HG03457 (cell line): ENCODE results near the gene RAB26.
"Not testable (repeated sequence)": the region's sequence is repeated elsewhere in the genome, so short reads cannot be mapped to it uniquely, and the experiment has no call there.

Experiments
- ATAC-seq: cut with Tn5 transposase; IDR thresholded peaks from one replicate; pipeline ENCODE4 v1.9.1; 2021; ENCODE audit warnings: moderate number of reproducible peaks; ENCODE audit not compliant: unreplicated experiment

The RAB26 gene, protein sequence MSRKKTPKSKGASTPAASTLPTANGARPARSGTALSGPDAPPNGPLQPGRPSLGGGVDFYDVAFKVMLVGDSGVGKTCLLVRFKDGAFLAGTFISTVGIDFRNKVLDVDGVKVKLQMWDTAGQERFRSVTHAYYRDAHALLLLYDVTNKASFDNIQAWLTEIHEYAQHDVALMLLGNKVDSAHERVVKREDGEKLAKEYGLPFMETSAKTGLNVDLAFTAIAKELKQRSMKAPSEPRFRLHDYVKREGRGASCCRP

DNA sequence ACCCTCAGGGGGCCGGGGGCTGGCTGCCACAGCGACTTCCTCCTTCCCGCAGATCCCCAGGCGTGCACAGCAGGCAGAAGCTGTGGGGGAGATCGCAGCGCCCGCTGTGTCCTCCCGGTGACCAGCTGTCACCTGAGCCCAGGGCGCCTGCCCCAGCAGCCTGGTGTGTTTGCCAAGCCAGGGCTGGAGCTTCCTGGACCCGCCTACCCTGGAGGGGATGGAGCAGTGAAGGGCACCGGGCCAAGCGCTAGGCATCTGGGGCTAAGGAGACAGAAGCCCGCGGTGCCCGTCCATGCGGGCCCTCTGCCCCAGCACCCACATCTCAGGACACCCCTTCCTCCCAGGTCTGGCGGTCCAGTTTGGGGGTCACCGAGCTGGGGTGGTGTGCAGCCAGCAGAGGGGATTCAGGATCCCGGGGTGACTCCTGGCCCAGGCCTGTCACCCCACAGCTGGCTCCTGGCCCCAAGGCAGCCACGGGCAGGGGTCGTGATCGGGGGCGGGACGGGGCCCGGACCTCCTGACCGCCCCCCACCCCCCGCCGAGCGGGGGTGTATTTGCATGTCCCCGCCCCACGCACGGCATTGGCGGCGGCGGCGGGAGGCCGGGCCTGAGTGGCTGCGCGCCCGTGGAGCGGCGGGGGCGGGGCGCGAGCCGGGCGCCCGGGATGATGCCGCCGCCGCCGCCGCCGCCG lies at the start of gene RAB26:
TSS of gene RAB26 (plus strand) at position 645 of the 691 bp plus-strand sequence. CDS start 159 bp downstream, outside the sequence.
- ATAC-seq, result no peak

DNA sequence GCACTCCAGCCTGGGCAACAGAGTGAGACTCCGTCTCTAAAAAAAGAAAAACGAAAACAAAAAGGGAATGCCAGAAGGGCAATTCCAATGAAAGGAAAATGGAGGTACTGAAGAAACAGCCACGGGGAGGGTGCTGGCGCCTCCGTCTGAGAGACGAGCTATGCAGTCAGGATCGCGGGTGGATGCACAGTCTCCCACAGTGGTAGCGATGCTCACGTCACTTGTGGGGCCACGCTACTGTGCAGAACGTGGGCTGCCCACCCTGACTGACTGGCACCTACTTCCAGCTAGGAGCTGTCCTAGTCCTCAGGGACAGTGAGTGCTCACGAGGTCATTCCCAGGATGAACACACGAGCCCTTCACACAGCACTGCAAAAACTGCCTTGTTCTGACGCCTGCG lies 46.8 kb upstream of the RAB26 start:
- ATAC-seq, result not testable (repeated sequence)

DNA sequence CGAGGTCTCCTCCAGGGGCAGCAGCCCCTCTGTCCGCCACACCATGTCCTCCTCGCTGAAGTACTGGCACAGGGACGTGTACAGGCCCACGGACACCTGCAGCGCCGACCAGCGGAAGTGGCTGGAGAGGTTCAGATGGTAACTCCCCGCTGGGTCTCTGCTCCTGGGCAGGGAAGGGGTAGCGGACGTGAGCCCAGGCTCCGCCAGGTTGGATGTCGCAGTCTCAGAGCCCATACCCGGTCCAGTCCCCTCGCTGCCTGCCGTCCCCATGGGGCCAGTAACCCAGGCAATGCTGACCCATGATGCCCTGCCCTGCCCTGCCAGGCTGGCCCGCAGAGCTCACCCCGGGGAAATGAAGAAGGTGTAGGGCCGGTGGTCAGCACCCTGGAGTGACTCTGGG lies 46.0 kb upstream of the RAB26 start:
- ATAC-seq, result no peak

DNA sequence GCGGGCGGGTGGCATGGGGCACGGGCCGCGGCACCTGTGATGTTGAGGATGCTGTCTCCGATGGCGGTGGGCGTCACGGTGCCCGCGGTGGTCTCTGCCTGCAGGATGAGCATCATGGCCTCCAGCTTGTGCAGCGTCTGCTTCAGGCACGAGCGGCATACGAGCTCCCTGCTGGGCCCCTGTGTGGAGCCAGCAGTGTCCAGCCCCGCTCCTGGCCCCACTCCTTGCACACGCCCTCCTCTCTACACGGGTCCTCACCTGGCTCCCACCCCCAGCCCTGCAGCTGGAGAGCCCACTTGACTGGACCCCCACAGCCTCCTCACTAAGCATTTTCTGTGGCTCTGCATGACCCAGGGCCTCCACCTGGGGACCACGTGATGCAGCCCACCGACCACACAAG lies 44.0 kb upstream of the RAB26 start:
- not testable (repeated sequence) for ATAC-seq

DNA sequence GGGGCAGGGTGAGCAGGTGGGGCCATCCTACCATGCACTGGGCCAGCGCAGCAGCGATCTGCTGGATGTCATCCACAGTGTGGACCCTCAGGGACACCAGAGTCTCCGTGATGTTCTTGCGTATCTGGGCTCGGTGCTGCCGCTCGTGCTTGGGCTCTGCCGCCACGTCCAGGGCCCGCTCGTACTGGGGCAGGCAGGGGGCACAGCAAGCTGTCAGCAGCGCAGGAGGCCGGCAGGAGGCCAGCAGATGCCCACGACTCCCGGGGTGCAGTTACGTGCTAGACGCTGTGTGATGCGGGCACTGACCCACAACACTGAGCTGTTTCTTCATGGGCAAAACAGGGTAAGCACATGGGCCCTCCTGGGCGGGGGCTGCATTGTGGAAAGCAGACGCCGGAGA lies 43.1 kb upstream of the RAB26 start:
- not testable (repeated sequence) for ATAC-seq

DNA sequence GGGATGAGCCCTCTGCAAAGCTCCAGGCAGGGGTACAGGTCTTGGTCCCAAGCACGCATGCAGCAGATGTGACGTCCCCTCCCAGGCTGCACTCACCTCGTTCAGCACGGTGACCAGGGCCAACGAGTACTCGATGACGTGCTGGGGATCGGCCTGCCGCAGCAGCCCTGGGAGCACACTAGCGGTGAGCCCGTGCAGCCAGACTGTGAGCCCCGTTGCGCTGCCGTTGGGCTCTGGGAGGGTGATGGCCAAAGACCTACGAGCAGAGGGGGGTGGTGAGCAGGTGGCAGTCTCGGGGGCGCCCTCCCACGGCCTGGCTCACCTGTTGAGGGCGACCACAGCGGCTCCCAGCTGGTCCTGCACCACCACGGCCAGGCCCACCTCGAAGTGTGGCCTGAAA lies 42.7 kb upstream of the RAB26 start:
- ATAC-seq, result not testable (repeated sequence)

DNA sequence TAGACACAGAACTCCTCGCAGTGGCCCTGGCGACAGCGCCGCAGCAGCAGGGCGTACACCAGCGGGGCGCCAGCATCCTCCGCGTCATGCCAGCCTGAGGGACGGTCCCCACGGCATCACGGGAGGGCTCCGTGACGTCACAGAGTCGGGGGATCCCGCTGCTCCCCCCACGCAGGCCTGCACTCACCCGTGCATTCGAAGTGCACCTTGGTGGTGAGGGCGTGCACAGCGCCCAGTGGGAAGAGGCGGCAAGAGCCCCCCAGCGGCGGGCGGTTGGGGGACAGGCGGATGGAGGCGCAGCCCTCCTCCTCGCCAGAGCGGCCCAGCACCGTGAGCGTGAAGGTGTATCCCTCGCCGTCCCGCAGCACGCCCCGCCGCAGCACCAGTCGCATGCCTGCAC lies 42.2 kb upstream of the RAB26 start:
- ATAC-seq, result not testable (repeated sequence)

DNA sequence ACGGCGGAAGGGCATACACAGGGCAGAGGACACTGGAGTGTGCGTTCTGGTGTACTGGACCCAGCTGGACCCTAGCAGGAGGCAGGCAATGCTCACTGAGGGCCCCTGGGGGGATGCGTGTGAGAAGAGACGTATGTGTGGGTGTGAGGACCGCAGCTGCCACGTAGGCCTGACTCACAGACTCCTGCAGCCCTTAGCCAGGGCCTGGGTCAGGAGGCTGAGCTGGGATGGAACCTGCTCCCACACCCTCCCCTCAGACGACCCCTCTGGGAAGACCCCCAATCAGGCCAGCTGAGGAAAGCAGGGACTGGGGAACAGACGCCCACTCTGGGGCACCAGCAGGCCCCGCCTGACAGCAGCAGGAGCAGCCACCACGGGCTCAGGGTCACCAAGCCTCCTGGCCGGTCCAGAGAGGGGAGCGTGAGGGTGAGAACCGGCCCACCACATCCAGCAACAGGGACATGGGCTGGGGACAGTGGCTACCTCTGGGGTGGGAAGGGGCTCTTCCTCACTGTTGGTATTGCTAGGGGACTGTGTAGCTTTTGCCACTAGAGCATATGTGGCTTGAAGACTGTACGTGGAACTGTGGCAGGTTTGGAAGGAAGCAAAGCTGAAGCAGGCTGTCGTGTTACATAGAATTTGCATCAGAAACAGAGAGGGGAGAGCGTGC lies 41.2 kb upstream of the RAB26 start:
- ATAC-seq, result not testable (repeated sequence)

DNA sequence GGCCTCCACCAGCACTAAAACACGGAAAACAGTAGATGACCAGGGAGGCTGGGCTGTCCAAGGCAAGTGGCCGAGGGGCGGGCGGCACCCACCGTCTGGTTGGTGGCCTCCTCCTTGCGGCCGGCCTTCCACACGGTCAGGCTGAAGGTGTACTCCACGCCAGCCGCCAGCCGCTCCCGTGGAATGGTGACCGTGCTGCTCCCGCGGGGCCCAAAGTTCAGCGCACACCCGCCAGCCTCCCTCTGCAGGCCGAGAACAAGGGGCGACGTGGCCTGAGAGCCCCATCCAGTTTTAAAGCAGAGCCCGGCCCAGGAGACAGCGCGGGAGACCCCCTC lies 40.7 kb upstream of the RAB26 start:
- not testable (repeated sequence) for ATAC-seq

DNA sequence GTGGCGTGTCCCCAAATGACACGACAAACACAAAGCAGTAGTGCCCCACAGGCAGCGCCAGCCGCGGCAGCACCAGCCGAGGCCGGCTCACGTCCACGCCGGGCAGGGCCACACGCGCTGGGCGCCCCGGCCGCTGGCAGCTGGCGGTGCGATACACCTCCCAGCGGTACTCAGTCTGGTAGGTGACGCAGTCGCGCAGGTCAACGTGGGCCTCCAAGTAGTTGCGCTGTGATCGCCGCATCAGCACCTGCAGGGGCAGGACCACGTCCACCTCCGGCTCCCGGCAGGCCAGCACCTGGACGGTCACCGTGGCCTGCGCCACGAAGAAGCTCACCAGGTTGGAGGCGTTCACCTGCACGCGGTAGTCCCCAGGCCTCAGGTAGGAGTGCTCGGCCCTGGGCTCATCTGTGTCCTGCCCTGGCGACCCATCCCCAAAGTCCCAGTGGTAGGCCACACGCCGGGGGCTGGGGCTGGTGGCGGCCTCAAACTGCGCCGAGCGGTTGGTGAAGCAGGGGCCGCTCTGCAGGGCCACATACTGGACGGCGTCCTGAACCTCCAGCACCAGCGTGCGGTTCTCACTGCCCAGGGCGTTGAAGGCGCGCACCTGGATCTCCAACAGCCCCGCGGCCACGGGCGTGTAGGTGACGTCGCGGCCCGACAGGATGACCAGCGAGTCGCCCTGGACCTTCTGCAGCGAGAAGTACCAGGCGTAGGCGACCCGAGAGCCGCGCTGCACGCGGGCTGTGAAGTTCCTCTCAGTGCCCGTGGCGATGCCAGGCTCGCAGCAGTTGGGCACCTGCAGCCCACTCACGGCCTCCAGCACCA lies 39.8 kb upstream of the RAB26 start:
- not testable (repeated sequence) for ATAC-seq

DNA sequence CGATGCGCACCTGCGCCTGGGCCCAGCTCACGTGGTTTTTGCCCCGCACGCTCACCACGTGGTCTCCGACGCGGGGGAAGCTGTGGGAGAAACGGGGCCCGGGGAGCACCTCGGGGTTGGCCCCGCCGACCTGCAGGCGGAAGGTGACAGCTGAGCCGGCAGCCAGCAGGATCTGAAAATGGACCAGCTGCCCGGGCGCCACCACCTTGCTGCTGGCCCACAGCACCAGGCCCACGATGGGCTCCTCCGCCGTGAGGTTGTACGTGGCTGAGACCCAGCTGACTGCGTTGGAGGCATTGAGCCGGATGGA lies 39.2 kb upstream of the RAB26 start:
- not testable (repeated sequence) for ATAC-seq

DNA sequence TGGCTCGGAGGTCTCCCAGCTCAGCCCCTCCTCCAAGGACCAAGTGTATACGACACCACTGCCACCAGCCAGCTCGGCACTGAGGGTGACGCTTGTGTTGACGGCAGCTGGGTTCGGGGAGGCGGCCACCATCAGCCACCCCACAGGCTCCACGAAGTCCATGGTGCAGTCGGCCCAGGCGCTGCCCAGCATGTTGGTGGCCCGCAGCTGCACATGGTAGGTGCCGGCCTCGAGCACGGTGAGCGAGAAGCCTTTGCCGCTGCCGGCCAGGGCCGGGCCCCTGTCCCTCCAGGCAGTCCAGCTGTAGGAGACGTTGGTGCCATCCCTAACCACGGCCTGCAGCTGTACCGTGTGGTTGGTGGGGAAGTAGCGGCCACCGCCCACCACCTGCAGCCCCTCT lies 38.6 kb upstream of the RAB26 start:
- not testable (repeated sequence) for ATAC-seq

DNA sequence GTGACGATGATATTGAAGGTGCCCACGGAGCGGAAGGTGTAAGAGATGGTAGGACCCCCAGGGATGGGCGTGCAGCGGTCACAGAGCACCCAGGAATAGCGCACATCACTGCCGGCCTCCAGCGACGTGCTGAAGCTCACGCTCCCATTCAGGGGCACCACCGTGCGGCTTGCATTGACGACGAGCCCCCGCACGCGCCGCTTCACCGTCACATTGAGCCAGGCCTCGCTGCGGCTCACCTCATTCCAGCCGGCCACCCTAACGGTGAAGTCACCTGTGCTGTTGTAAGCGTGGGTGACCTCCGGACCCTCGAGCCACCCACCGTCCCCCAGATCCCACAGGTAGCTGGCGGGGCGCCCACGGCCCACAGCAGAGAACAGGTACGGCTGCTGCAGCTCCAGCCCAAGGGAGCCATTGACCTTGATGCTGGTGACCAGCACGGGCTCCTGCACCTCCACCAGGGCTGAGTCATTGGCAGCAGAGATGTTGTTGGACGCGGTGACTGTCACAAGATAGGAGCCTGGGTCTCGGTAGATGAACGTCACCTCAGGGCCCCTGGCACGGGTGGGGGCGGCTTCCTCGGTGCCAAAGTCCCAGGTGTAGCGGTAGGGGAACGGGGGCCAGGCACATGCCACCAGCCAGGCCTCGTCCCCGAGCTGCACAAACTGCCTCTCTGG lies 38.0 kb upstream of the RAB26 start:
- not testable (repeated sequence) for ATAC-seq

DNA sequence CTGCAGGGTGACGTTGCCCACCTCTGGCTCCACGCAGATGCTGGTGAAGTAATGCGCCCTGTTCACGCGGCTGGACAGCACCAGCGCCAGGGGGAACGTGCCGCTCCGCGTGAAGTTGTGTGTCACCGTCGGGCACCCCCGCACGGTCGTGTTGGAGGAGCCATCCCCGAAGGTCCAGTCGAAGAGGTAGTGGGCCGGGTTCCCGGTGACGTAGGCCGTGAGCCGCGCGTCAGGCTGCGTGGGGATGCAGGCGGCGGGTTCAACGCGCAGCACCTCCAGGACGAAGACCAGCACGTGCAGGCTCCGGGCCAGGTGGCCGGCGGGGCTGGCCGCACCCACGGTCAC lies 37.4 kb upstream of the RAB26 start:
- ATAC-seq, result not testable (repeated sequence)

DNA sequence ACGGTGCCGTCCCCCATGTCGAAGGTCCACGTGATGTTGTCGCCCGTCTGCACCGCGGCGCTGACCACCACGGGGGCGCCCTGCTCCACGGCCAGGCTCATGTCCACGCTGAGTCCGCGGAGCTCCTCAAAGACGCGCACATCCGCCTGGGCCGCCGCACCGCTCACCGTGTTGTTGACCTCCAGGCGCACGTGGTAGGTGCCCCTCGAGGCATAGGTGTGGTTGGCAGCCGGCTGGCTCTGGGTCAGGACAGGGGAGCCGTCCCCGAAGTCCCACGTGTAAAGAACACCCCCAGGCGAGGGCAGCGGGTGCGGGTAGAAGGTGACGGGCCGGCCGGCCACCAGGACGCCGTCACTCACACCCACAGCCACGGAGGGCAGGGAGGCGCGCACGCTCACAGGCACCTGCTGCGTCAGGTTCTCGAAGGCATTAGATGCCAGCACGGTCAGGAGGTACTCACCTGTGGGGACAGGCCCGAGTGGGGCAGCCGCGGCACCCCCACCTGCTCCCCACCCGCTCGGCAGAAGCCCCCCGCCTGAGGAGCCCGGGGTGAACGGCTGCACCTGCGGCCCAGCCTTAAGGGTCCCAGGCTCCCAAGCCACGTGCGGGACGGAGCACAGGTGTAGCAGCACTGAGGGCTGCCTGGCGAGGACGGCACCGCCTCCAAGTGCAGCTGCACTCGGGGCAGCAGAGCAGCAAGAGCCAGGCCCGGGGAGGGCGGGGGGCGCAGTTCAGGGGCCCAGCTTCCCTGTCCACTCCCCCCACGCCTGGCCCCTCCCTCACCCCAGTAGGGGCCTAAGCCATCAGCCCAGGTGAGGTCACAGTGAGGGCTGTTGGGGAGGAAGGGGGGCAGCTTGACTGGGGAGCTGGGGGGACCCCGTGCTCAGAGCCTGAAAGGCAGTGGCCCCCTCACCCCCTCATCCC lies 36.8 kb upstream of the RAB26 start:
- not testable (repeated sequence) for ATAC-seq

DNA sequence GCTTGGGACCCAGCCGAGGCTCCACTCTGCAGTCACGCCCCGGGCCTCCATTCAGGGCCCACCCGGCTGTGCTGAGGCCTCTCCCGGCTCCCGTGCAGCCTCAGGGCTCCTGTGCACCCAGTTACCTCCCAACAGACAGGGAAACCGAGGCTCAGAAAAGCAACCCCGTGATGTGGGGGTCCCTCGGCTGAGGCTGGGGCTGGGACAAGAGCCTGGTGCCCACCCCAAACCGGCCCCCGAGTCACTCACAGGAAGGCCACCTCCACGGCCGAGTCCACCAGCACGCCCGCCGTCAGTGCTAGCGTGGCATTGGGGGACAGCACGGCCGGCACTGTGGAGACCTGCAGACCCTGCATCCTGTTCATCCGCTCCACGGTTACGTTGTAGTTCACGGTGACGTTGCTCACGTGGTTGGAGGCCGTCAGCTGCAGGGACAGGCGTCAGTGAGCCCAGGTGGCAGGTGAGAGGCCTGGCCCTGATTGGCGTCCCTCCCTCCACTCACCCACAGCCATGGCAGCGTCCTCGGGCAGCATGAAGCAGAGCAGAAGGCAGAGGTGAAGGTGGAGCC lies 35.8 kb upstream of the RAB26 start:
- ATAC-seq, result not testable (repeated sequence)

DNA sequence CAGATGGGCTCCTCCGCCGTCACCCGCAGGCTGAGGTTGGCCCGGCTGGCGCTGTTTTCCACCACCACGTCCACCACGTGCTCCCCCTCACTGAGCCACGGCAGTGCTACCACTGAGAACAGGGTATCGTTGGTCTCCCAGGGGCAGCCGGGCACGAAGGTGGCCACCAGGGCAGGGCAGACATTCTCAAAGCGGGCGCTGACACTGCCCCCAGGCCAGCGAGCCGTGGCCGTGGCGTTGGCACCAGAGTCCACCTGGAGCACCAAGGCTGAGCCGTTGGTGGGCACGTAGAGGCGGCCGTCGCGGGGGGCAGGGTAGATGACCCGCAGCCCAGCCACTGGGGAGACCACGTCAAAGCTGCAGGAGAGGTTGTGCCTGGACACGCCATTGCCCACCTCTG lies 34.2 kb upstream of the RAB26 start:
- ATAC-seq, result not testable (repeated sequence)

DNA sequence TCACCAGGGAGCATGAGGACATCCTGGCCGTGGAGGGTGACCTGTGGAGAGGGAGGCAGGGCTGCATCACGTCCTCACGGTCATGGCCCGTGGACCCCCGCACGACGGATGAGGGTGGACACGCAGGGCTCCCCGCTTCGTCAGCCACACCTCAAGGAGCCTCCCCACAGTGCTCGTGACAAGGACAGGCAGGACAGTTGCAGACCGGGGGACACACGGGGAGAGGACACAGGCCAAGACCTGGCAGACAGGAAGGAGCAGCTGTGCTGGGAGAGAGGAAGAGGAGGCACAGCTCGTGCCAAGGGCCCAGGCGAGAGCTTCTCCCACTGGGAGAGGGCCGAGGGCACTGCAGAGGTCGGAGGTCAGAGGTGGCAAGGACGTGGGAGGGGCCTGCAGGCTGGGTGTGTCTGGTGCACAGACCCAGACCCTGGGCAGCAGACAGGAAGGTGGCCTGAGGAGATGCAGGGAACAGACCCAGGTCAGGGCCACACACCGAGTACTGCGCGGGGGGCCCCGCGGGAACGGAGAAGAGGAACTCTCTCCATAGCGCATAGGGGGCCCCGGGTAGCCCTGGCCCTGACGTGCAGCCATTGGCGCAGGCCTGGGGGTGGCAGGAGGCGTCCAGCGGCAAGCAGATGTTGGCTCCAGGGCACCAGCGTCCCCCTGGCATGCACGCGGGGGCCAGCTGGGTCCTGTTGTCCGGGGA lies 33.4 kb upstream of the RAB26 start:
- not testable (repeated sequence) for ATAC-seq

DNA sequence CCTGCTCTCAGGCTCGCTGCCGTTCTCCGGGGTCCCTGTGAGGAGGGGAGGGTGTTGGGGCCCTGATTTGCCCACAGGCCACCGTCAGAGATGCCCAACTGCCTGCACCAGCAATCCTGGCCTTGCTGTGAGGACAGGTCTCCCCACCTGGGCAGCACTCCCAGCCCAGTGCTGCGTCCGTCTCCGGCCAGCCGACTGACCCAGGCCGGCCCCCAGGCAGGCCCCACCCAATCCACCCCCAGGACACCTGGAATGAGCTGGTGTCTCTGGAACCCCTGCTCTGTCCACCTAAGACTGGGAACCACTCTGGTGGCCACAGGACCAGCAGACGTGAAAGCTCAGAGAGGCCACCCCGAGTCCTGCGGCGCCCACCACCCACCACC lies 32.8 kb upstream of the RAB26 start:
- no peak for ATAC-seq
